ENCODE results near the gene MCAT. TPM values are rescaled to one million over a fixed set of nuclear protein-coding genes. Genes with fewer than 3 reads are reported as not detected.

Gene MCAT
- total RNA-seq, 2 experiments from 2014 or later = 14.8 to 15.0 TPM

- H3K4me3 Mint-ChIP-seq = no peak overlapping the region
- peaks cover 21% of the 10 kb centered on the region for H3K4me1 Mint-ChIP-seq (ENCODE audit: low read depth)
- no peaks in the 10 kb centered on the region for H3K36me3 Mint-ChIP-seq (ENCODE audit: low read depth)
- H3K27me3 Mint-ChIP-seq = no peaks in the 10 kb centered on the region
- ATAC-seq (no peak), DNase-seq (no peak)
- intact Hi-C loops (cut with micrococcal nuclease) = no loop called here
- no peaks in the 10 kb centered on the region for H3K9me3 Mint-ChIP-seq
- H3K27ac Mint-ChIP-seq = no peak overlapping the region
- CTCF ChIA-PET = no interaction called here
- POLR2A ChIA-PET = interaction anchor here (0.7 kb wide), 1 partner anchor 419 kb away, joined by 3 read pairs; no protein-coding TSS in a partner anchor
- no peak for TF ChIP-seq CTCF (IDR thresholded peaks at IDR 0.05)
Observed at GRCh38 chr22:43153899-43154298, 10.7 kb upstream of the MCAT start.

- DNase-seq = peak; percentile 76
- no peak for TF ChIP-seq CTCF (IDR thresholded peaks at IDR 0.05)
- ChIA-PET CTCF (no interaction called here), POLR2A (interaction anchor here (1.0 to 1.3 kb wide), 2 partner anchors 10 to 28 kb away, joined by 3 to 4 read pairs; no protein-coding TSS in a partner anchor)
- ATAC-seq = peak; percentile 85
- H3K4me3 Mint-ChIP-seq = peak overlapping the region; percentile 90
- H3K27ac Mint-ChIP-seq = peak overlapping the region; percentile 88
- intact Hi-C loops (cut with micrococcal nuclease) = no loop called here
- peaks cover 30% of the 10 kb centered on the region for H3K4me1 Mint-ChIP-seq (ENCODE audit: low read depth)
- no peaks in the 10 kb centered on the region for H3K9me3 Mint-ChIP-seq
- no peaks in the 10 kb centered on the region for H3K27me3 Mint-ChIP-seq
- H3K36me3 Mint-ChIP-seq (ENCODE audit: low read depth) = no peaks in the 10 kb centered on the region
Observed at GRCh38 chr22:43152357-43153071, 9.3 kb upstream of the MCAT start.

GRCh38 chr22:43152003-43152356, 8.8 kb upstream of the MCAT start:
- H3K4me3 Mint-ChIP-seq = peak overlapping the region; percentile 90
- TF ChIP-seq CTCF (IDR thresholded peaks at IDR 0.05) = no peak
- no peaks in the 10 kb centered on the region for H3K27me3 Mint-ChIP-seq
- peaks cover 33% of the 10 kb centered on the region for H3K4me1 Mint-ChIP-seq (ENCODE audit: low read depth)
- POLR2A ChIA-PET = interaction anchor here (1.0 to 1.3 kb wide), 2 partner anchors 11 to 28 kb away, joined by 3 to 4 read pairs; no protein-coding TSS in a partner anchor
- CTCF ChIA-PET = no interaction called here
- peak; percentile 24 for DNase-seq
- intact Hi-C loops (cut with micrococcal nuclease) = no loop called here
- H3K27ac Mint-ChIP-seq = peak overlapping the region; percentile 52
- no peaks in the 10 kb centered on the region for H3K36me3 Mint-ChIP-seq (ENCODE audit: low read depth)
- peak; percentile 41 for ATAC-seq
- no peaks in the 10 kb centered on the region for H3K9me3 Mint-ChIP-seq

GRCh38 chr22:43151251-43152002, 8.2 kb upstream of the MCAT start, which contains the start of gene TSPO:
TSPO (plus strand) TSS chr22:43151559; CDS start chr22:43159239, 7,680 bp downstream.
- ChIA-PET POLR2A (interaction anchor here (0.8 to 1.3 kb wide), 3 partner anchors 12 to 35 kb away, joined by 3 to 4 read pairs (median 3); no protein-coding TSS in a partner anchor), CTCF (no interaction called here)
- TF ChIP-seq CTCF (IDR thresholded peaks at IDR 0.05) = no peak
- DNase-seq = peak; percentile 53
- Mint-ChIP-seq H3K4me3 (peak within 1 kb of the TSS; percentile 90), H3K27me3 (no peaks in the 10 kb centered on the region), H3K27ac (peak within 1 kb of the TSS; percentile 86), H3K36me3 (ENCODE audit: low read depth) (no peaks in the 10 kb centered on the region), H3K4me1 (ENCODE audit: low read depth) (peaks cover 33% of the 10 kb centered on the region), H3K9me3 (no peaks in the 10 kb centered on the region)
- peak; percentile 68 for ATAC-seq
- intact Hi-C loops (cut with micrococcal nuclease) = no loop called here

Data from activated CD8-positive, alpha-beta T cell treated with anti-CD3 and anti-CD28 coated beads for 36 hours (primary cell).